Central memory CD4-positive, alpha-beta T cell (primary cell): ENCODE measurements around the gene KCNQ1OT1.

Source experiments
- DNase-seq: peaks from one replicate; pipeline ENCODE4 v3.0.0; 2022

KCNQ1OT1 gene

DNA sequence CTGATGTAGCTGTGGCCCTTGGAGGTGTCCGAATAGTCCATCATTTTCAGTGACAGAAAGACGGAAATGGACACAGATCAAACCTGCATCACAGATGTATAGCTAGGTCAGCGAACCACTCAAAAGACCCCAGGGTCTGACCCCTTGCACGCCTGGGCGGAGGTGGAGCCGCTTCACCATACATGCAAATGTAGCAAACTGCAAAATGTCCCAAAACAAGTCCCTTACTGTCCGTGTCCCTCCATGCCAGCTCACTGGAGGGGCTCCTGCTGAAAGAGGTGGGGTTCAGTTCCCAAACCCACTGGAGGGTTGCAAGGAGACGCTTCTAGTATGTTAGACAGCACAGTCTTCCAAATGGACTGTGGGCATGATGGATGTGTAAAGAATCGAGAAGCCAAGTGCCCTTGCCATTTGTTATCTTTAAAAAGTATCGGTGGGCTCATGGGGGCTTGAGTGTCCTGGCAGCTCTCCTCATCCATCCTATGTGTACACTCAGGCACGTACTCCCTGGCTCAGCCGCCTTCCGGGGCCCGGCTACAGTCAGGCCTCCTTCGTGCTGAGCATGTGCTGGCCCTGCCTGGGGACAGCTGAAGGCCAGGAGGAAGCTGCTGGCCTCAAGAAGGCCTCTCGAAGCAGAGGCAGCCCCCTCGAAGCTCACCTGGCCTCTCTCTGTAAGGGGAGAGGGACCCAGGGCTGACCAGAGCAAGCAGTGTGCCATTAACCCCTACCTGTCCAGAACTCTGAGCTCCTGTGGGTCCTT is 20.2 kb upstream of the KCNQ1OT1 start:
- no peak for DNase-seq

DNA sequence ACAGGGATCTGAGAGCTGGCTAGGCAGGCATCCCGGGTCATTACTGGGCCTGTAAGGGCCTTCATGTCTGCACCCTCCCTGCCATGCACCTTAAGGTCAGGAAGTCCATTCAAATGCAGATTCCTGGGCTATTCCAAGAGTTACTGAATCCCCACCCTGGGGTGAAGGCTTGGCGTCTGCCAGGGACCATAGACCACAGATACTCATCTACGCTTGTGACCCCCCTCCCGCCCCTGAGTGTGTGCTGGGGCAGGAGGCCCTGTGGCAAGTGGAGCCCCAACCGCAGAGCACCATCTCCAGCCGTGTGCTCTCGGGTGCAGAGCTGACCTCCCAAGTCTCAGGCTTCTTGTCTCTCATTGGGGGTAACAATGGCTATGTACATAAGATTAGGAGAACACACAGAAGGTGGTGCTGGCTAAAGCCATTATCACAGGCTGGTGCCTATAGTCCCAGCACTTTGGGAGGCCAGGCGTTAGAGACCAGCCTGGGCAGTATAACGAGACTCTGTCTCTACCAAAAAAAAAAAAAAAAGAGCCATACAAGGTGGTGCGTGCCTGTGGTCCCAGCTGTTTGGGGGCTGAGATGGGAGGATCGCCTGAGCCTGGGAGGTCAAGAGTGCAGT is 19.1 kb upstream of the KCNQ1OT1 start:
- no peak for DNase-seq

DNA sequence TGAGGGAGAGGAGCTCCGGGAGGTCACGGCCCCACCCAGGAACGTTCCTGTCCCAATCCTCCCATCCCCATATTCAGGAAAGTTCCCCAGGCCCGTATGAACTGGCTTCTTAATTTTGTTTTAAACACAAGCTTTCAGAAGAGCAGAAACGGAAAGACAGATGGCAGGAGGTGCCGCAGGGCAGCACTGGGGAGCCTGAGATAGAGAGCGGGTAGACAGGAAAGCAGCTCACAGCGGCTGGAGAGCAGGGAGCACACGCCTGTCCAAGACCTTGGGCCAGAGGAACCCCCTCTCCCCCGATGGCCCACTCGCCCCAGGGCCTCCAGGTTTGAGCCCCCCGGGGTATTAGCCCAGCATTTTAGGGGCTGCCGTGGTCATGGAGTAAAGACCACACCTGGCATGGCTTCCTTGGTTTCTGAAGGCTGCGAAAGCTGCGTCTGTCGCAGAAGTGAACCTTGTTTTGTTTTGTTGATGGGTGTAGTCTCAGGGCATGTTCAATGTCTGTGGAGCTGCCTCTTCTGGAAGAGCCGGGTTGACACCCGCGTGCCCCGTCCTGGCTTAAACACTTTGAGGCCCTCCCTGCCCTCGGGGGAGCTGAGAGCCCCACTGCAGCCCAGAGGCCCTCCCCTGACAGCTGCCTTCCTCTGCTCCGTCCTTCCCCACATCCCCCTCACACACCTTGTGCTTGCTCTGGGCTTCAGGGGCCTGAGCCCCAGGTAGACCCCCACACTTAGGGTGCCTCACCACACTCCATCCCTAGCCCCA is 17.9 kb upstream of the KCNQ1OT1 start:
- no peak for DNase-seq

DNA sequence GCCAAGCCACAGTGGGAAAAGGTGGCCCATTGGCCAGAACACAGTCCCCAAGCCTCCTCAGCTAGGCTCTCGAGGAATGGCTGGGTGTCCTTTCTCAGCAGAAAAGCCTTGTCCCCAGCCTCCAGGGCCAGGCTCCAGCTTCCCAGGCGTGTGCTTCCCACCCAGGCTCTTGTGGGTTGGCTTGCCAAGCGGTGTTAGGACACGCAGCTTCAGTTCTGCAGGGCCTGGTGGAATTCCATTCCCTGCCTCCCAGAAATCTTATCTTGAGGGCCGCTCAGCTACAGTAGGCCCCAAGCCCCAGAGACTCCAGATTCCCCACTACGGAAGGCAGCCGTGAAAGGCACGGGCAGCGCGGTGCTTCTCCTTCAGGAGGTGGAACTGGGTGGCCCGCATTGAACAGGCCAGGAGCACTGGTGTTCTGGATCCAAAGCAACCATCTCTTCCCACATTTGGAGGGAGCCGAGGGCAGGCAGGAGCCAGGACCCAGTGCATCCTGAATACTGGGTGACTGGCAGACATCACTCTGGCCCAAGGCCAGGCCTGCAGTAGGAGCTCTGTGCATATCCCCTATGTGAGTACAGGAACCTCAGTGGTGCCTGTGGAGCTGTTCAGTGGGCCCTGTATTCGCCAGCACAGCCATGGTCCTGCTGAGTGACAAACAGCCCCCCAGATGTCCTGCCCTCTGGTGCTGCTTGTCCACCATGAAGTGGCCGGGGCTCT is 16.7 kb upstream of the KCNQ1OT1 start:
- DNase-seq, result no peak

DNA sequence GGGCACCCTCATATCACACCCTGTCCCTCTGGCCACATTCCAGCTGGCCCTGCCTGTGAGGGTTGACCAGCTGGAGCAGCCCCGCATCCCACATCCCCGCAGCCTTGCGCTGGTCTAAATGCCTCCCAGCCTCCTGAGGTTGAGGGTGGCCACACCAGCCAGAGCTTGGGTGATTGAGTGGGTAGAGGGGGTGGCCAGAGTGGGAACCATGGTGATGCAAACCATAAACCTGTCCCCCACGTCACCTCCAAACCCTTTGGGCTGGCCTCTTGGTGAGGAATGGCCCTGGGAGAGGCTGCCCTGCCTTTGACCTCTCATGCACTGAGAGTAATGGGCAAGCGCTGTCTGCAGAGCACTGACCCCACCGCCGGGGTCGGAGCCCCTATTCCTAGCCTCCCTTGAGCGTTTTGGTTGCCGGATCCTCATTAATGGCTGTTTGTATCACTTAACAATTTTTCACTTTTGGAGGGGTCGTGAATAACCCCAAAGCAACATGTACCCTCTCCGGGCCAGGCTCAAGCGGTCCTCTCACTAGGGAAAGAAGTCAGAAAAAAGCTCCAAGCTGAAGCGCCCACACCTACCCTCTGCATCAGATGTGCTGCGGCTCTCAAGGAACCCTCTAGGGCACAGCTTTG is 16.0 kb upstream of the KCNQ1OT1 start:
- no peak for DNase-seq

DNA sequence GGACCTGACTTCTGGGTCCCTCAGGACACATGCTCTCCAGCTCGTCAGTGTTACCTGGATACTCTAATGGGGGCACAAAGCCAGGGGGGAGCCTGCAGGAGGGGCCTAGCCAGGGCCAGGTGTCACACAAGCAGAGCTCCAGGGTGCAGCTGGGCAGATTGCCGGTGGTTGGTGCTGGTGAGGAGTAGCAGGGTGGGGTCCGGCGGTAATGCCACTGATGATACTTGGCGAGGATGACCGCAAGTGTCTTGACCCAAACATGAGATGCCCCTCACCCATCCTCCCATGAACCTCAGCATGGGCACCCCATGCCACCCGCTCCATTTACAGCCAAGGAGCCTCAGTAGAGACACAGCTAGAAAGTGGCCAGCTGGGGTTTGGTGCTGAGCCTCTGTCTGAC is 15.1 kb upstream of the KCNQ1OT1 start:
- DNase-seq, result no peak

DNA sequence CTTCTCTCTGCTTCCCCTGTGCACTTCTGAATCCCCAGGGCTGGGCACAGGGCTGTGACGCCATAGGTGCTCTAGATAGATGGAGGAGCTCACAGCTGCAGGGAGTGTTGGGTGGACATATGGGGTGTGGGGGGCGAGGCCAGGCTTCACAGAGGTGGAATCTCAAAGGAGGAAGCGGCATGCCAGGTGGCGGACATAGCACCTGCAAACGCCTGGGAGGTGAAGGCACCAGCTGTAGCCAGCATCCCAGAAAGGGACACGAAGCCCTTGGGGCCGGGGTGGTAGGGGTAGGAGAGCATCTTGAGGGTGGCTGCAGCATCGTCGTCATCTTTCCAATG is 14.6 kb upstream of the KCNQ1OT1 start:
- DNase-seq, result no peak

DNA sequence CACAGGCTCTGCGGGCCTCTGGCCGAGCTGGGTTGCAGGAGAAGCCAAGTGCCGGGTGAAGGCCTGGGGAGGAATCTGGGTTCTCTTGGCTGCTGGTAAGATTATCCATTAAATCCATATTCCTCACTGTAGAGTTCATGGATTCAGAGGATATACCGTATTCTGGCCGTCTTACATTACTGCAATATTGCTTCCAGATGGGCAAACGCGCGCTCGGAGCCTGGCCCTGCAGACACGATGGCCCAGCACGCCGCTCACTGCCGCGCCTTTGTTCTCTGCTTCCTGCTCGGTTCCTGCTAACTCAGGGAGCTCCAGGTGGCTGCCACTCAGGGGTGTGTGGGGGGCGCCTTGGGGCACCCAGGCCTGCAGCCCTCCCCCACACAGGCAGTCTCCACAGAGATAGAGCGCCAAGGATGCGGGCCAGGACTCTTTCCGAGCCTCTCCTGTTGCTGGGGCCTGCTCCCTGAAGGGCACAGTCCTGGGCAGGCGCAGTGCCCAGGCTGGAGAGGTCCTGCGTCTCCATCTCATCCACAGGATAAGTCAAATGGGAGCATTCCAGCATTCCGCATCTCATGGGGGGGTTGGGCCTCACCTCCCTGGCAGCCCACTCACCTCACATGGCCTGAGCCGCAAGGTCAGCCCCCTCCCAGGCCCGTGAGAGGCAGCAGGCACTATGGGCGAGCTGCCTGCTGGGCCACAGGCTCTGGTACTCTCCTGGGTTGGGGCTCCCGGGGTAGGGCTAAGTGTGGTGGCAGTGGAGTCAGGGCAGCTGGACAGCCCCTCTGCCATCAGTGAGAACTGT is 14.1 kb upstream of the KCNQ1OT1 start:
- DNase-seq, result no peak

DNA sequence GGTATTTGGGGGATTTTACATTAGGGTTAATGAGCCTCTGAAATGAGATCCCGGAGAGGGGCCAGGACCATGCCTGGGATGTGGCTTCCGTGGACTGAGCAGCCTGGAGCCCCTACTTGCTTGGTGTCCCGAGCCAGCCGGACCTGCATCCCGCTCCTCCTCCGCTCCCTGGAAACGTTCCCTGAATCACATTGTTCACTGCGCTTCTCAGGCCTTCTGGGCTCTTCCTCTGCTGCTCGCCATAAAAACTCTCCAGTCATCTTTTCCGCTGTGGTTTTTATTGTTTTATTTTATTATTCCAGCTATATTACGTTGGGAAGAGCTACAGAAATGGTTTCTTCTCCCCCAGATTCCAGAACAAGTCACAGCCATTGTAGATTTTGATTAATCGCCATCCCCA is 13.3 kb upstream of the KCNQ1OT1 start:
- no peak for DNase-seq

DNA sequence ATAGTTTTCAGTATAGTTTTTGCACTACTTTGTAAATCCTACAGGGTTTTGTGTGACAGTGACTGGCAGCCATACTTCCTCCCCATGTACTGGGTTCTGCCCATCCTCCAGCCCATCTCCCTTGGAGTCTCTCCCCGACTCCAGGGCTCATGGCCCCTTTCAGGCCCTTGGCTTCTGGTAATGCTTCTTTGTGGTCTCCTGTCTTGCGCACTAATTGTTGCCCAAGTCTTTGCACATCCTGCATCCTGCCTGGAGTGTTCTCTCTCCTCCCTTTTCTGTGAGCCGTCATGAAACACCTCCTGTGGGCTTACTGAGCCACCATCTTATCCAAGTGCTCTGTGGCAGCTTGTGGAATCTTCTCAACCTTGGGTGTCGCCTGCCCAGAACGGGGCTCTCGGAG is 11.4 kb upstream of the KCNQ1OT1 start:
- no peak for DNase-seq

DNA sequence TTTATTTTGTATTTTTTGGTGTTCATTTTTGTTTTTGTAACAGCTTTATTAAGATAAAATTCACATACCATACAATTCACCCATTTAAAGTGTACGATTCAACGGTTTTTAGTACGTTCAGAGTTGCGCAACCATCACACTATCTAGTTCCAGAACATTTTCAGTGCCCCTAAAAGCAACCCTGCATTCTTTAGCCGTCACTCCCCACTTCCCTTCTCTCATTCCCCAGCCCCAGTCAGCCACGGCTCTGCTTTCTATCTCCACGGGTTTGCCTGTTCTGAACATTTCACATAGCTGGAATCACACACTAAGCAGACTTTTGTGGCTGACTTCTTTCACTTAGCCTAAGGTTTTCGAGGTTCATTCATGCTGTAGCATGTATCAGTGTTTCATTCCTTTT is 9.6 kb upstream of the KCNQ1OT1 start:
- DNase-seq, result no peak

DNA sequence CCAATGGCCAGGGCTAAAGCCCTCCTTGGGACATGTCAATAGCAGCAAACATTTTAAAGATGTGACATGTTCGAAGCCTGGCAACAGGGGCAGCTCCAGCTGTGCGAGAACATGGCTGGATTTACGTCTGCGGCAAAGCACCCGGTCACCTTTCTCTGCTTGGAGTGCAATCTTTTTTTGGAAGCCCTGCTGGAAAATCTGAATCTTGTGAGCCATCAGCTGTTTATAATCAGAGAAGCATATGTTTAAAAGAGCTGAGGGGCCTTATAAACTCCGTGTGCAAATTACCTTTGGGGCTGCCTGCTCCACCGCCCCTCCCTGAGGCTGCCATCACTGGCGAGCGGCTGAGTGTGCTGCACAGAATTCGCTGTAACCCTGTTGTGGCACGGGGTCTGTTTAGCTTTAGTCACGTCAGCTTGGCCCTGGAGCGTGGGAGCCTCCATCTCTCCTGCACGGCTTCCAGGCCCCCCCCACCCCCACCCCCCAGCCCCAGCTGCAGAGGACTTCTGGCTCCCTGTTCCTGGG is 9.0 kb upstream of the KCNQ1OT1 start:
- DNase-seq, result no peak

DNA sequence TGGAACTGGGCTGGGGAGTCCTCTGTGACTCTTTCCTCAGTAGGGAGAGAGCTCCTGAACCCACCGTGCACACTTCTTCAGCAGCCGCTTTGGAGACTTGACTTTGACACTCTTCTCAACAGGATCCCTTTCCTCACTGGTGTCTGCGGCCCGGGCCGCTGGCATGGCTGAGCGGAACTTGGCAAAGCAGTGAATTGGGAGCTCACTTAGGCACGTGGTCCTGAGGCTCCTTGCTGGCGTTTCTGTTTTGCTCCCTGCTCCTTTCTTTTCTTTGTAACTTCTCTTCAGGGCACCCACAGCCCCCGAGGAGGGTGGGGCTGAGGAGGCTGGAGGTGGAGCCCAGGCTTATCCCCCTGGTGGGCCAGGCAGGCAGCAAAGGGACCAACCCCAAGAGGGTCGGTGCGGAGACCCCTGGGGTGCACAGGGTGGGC is 8.4 kb upstream of the KCNQ1OT1 start:
- no peak for DNase-seq

DNA sequence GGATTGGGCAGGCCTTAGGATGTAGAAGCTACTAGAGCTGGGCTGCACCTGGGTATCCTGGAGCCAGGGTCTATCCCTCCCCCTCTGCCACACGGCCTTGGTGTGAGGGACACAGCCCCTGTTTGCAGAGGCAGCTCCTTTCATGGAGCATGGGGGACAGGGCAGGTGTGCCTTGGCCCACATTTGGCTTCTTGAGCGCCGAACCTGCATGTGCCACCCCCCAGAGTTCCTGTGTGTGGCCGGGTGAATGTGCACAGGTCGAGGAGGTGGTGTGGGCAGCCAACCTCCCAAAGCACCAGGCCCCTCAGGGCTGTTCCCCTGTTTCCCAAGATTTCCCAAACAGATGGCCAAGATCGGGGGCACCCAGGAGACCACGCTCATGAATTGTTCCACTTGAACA is 7.9 kb upstream of the KCNQ1OT1 start:
- no peak for DNase-seq

DNA sequence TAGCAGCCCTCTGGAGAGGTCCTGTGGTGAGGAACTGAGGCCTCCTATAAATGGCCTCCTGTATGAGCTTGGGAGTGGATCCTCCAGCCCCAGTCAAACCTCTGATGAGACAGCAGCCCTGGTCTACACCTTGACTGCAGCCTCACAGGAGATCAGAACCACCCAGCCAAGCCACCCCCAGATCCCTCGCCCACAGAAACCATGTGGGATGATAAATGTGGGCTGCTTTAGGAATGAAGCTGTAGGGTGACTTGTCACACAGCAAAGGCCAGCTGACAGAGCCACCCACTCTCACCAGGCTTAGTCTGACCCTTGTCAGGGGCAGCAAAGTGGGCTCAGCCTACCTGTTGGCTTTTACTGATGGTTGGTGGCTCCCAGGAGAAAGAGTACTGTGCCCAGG is 6.5 kb upstream of the KCNQ1OT1 start:
- DNase-seq, result no peak

DNA sequence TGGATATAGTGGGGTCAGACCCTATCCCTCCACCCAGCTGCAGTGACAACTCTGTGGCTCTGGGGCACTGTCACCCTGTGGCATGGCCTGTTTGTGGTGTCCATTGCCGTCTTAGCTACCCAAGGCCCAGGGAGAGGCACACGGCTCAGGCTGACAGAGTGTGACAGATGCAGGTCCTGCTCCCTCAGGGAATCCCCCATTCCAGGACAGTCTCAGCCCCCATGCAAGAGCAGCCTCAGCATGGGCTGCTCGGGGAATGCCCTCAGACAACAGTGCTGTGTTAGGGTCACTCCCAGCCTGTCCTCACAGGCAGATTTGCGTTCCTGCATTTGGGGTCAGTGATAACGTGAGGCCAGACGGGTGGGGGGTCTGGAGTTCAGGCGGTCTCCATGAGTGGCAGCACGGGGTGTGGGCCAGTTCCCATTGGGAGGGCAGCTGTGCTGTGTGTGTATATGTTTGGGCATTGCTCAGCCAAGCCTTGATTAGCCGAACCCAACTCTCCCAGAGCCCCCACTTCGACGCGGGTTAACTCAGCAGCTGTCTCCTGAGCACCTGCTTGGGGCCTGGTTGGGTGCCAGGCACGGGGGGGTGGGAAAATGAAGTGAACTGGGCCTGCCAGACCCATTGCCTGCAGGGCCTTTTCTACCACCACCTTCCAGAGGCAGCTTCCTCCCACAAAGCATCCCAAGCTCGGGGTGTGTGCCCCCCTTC is 5.3 kb upstream of the KCNQ1OT1 start:
- DNase-seq, result no peak

DNA sequence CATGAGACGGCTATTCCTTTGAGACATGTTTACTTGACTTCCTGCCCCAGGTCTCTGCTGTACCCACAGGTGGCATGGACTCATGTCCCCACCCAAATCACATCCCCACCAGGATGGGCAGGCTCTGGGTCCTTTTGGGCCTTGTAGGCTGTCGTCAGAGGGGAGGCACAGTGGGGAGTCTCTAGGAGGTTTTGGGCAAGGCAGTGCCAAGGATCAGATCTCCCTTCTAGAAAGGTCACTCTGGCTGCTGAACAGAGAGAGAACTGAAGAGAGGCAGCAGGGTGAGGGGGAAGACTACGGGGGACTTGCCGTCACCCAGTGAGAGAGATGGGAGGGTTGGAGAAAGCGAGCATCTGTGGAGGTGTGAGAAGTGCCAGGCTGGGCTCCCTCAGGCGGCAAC is 4.6 kb upstream of the KCNQ1OT1 start:
- no peak for DNase-seq

DNA sequence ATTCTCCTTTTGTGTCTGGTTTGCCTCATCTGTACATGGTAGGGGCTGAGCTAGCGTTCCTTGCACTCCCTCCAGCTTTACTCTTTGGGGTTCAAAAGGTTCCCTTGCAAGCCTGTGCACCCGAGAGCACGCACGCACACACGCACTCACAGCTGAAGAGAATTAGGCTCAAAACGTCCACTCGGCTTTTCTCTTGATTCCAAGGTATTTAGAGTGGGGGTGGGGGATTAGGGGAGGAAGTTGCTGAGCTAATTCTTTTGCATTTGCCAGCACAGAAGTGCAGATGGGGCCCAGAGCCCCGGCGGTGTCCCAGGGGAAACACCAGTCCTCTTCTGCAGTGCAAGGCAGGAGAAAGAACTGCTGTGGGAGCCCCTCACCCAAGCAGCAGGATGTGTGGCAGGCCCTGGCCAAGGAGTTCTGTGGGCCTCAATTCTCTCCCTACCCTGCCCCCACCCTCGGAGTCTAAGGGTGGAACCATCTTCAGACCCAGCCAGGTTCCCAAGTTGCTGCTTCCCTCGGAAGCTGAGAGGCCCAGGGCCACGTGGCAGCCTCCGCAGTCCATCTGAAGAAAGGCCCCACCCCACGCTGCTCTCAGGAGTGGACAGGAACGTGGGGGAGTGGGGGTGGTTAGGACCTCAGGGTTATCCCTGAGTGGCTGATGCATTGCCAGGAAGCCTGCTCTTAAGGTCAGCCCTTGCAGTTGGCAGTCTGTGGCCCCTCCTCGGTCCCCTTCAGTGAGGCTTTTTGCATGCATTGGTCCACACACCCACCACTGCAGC is 3.8 kb upstream of the KCNQ1OT1 start:
- no peak for DNase-seq

DNA sequence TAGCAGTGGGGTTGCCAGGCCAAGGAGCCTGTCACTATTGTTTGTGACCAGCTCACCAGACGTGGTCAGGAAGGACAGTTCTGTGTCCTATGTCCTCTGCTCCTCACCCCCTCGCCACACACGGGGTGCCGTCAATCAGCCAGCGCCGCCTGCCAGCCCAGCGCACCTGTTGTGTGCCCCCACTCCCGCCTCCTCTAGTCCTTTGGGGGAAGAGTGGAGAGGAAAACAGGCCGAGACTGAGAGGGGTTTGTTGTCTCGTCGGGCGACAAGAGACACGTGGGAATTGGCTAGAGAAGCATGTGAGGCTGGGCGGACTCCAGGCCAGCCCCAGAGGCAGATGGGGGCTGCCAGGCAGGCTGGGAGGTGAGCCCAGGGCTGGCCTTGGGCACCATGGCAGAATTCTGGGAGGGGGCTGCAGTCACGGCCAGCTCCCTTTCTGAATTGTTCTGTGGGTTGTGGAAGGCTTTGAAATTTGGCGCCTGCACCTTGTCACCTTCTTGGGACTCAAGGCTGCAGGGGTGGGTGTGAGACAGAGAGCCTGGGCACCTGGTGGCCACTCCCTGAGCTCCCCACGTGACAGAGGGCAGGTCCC is 3.1 kb upstream of the KCNQ1OT1 start:
- no peak for DNase-seq

DNA sequence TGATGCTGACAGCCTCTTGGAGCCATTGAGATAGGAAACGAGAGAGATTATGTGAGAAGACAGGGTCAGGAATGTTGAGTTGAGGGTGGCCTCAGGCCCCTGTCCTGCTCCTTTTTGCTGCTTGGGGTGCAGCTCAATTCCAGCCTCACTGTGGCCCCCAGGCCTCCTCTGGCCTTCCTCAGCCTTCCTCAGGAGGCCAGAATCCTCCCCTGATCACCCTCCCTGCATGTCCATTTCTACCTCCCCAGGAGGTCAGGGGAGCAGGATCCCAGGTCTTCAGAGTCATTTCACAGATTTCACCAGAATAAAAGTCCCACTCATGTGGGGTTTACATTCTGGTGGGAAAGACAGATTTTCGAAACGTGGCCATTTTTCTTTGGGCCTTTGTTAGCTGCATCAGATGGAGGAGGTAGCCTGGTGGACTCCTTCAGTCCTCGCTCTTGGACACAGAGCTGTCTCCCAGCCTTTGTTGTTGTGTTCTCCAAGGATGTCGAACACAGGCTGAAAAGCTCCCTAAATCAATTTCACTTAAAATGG is 2.2 kb upstream of the KCNQ1OT1 start:
- DNase-seq, result no peak
